ENCODE results near the gene LINGO4.

The LINGO4 gene

DNA sequence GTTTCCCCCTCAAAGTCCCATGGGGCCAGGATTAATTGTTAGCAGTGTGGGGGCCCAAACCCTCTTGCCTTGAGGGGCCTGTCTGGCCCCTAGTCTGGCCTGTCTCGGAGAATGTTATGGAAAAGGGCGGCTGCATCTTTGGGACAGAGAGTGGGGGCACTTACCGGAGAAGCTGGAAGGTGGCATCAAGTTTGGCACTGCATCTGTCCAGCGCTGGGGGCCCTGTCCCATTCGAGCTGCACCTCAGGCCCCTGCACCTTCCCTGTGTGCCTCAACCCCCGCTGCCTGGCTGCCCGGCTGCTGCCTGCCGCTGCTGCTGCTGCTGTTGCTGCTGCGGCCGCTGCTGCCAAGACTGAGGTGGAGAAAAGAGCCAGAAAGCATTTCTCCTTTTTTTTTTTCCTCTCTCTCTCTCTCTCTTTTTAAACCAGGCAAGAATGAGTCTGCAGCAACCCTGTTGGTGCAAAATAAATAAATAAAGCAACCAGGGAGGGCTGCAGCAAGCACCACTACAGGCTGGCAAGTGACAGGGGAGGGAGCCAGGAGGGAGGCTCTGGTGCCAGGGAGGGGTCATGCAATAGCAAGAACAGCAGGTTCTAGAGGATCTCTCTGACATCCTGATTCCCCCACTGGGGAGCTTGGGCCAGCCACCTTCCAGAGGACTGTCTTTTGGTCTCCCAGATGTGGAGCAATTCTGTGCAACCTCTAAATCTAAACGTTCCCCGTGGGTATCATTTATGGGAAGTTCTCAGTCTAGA is at the start of gene LINGO4:
LINGO4 (minus strand) TSS at position 354 of the 755 bp plus-strand sequence. CDS start 2,715 bp downstream, outside the sequence.
- DNase-seq = no peak

DNA sequence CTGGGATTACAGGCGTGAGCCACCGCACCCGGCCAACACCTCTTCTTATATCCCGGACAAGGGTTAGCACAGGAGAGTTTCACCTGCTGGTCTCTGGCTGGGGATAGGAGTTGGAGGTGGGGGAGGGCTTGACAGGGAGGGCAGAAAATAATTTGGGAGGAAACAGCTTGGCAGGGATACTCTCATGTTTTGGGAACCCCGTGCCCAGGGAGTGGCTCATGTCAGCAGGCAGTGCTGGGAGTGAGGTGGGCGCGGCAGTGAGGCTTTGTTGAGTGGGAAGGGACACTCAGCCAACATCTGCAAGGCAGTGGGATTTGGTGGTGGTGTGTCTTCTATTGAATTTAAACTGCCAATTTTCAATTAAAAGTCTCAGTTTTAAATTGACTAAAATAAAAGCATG is 49.4 kb upstream of the LINGO4 start:
- no peak for DNase-seq

DNA sequence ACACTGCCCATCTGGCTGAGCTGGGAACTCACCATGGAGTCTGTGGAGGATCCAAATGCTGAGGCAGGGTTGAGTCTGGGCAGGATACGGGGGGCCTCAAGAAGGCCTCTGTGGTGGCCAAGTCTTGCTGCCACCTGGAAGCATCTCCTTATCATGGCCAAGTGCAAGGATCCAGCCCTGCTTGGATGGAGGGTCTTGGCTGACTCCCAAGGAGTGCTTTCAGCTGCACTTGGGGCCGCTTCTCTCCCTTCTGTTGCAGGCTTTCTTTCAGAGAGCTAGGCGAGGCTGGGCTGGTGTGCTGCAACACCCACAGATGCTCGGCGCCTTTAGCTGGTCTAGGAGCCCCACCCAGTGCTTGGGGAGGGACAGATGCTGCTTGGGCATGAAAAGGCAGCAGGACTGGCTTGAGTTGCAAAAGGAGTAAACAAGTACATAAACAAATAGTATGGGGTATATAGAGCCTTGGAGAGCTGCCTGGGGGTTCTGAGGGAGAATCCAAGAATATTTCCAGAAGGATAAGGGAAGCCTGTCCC is 48.3 kb upstream of the LINGO4 start, which contains the start of gene THEM5:
THEM5 (minus strand) TSS at position 302 of the 533 bp plus-strand sequence; CDS start at position 155, 147 bp downstream.
- DNase-seq = no peak

GRCh38 chr1:151852733-151853132 is 47.5 kb upstream of the LINGO4 start:
- no peak for DNase-seq

GRCh38 chr1:151851886-151852285 is 46.7 kb upstream of the LINGO4 start:
- DNase-seq = no peak

GRCh38 chr1:151849871-151850270 is 44.7 kb upstream of the LINGO4 start:
- no peak for DNase-seq

GRCh38 chr1:151849126-151849525 is 43.9 kb upstream of the LINGO4 start:
- DNase-seq = no peak

DNA sequence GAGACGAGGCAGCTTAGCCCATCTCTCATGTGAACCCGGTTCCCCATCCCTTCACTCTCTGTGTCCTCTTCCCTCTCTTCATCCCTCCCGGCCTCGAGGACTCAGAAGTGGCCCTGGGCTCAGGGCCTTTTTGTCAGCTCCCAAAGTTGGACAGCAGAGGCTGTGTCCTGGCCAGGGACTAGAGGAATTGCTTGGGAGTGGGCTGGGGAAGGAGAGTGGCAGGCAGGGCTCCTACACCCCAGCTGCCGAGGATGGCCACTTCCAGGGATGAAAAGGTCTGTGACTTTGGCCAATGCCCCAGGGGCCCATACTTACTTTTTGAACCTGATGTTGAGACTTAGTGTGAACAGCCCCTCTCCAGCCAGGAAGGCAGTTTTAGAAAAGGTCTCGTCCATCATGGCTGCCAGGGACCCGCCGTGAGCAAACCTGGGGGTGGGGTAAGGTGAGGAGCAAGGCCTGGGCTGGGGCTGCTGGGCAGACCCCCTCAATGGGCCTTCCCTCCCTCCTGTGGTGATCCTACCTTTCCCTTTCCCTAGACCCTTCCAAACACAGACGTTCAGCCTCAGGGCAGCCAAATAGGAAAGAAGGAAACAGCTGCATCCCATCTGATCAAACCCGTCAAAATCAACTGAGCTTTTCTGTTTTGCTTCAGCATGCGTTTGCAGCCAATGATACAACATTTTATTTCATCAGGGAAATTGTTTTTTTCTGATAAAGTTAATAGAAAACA is 42.8 kb upstream of the LINGO4 start:
- DNase-seq = no peak

GRCh38 chr1:151846686-151847237 is 41.5 kb upstream of the LINGO4 start:
- no peak for DNase-seq

DNA sequence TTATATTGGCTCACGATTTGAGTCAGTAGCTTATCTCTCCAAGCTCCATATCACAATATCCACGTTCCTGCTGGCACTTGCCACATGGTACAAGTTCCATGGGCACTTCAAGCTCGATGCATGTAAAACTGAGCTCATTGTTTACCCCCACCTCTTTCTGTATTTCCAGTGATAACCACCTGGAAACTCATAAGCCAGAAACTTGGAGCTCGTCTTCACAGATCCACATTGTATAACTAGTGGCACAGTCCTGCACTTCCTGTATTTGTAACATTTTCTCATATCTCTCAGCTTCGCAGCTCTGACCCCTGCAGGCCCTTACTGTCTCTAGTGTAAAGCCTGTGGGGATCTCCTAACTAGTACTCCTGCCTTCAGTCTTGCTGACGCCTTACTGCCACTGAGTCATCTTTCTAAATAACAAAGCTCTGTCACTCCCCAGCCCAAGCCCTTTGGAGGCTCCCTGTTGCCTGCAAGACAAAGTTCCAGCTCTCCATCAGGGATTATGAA is 40.9 kb upstream of the LINGO4 start:
- DNase-seq = no peak

DNA sequence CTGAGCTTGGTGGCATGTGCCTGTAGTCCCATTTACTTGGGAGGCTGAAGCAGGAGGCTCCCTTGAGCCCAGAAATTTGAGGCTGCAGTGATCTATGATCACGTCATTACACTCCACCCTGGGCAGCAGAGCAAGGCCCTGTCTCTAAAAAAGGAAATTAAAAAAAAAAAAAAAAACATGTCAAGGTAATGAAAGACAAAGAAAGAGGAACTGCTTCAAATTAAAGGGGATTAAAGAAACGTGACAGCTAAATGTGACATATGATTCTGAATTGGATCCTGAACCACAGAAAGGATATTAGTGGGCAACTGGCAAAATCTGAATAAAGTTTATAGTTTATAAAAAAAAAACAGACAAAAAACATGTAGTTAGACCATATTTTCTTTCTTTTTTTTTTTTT is 38.2 kb upstream of the LINGO4 start:
- no peak for DNase-seq

DNA sequence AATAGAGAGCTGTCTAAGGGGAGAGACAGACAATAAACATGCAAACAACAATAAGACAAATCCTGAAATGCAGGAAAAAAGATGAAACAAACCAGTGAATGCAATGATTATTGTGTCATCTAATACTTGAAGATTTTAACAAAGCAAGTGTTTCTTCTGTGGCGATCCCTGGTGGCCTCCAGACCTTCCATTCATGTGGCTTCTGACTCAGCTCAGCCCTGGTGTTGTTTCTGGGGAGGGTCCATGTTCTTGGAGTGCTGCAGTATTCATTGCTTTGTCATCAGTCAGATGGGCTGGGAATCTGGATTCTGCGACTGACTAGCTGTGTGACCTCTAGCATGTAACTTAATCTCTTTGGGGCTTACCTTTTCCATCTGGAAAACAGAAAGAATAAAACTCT is 35.9 kb upstream of the LINGO4 start:
- DNase-seq = no peak

GRCh38 chr1:151840421-151840820 is 35.2 kb upstream of the LINGO4 start:
- no peak for DNase-seq

GRCh38 chr1:151839457-151840403 is 34.5 kb upstream of the LINGO4 start, which contains the start of gene C2CD4D:
Gene C2CD4D, minus strand, starts transcription at chr1:151839820. Its CDS starts 831 bp downstream, at chr1:151838989.
- DNase-seq = peak; percentile 76 to 79

DNA sequence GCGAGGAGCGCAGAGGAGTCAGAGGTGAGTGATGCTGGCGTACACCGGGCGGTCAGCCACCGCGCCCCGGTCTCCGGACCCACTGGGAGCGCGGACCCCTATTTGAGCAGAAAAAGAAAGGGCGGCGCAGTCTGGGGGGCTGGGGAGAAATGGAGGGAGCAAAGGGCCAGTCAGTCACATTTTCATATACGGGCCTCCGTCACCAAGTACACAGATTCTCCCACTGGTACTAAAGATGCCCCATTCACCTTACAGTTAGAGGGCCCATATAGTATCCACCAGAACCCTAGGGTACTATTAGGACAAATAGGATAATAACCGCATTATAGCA is 33.8 kb upstream of the LINGO4 start:
- no peak for DNase-seq

GRCh38 chr1:151838222-151839081 is 33.2 kb upstream of the LINGO4 start:
- DNase-seq = no peak

GRCh38 chr1:151837884-151838221 is 32.6 kb upstream of the LINGO4 start:
- no peak for DNase-seq

- no peak for DNase-seq
These were observed 32.0 kb upstream of the LINGO4 start for GRCh38 chr1:151837197-151837596.

DNA sequence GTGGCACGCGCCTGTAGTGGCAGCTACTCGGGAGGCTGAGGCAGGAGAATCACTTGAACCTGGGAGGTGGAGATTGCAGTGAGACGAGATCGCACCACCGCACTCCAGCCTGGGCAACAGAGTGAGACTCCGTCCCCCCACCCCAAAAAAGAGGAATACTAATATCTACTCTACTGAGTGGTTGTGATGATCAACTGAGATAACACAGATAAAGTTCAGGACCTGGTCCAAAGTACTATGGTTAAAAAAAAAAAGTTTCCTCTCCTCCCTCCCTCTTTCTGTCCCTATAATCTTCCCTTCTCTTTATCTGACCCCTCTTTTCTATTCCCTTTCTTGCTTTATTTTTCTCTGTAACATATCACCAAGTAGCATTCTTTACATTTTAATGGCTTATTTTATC is 30.4 kb upstream of the LINGO4 start:
- no peak for DNase-seq

- no peak for DNase-seq
These were observed 29.0 kb upstream of the LINGO4 start for GRCh38 chr1:151834239-151834638.

DNA sequence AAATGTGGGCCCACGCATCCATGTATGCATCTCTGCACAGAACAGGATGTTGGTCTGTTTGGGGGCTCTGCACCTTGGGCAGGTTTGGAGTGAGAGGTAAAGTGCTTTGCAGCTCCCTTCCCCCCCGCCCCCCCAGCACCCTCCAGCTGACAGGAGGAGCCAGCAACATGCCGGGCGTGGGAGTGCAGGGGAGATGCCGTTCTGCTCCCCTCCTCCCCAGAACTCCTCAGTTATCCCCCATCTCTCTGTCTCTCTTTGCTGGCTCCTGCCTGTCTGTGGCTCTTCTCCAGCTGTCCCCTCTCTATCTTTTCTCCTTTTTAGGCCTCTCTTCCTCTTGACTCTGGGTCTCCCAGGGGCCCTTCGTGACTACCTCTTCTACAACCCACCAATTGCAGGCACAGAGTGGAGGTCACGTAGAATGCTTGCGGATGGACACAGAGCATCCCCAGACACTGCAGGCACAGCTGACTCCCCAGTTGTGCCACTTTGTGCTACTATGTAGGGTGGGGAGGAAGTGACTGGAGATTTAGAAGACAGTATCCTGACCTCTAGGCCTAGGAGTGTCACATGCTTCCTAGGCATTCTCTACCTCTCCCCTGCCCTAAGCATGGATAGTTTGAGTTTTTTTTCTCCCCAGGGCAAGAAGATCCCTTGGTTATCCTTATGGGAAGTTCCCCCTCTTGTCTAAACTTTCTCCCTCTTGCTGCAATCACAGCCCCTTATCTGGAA is 28.1 kb upstream of the LINGO4 start:
- DNase-seq = no peak
